ENCODE results near the gene LEKR1.

- TF ChIP-seq, protein P1, sequence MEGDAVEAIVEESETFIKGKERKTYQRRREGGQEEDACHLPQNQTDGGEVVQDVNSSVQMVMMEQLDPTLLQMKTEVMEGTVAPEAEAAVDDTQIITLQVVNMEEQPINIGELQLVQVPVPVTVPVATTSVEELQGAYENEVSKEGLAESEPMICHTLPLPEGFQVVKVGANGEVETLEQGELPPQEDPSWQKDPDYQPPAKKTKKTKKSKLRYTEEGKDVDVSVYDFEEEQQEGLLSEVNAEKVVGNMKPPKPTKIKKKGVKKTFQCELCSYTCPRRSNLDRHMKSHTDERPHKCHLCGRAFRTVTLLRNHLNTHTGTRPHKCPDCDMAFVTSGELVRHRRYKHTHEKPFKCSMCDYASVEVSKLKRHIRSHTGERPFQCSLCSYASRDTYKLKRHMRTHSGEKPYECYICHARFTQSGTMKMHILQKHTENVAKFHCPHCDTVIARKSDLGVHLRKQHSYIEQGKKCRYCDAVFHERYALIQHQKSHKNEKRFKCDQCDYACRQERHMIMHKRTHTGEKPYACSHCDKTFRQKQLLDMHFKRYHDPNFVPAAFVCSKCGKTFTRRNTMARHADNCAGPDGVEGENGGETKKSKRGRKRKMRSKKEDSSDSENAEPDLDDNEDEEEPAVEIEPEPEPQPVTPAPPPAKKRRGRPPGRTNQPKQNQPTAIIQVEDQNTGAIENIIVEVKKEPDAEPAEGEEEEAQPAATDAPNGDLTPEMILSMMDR (IDR thresholded peaks at IDR 0.05; ENCODE audit: borderline replicate concordance, extremely low read depth, low read length, poor library complexity, severe bottlenecking), result no peak
- TF ChIP-seq EZH2 (IDR thresholded peaks at IDR 0.05; ENCODE audit: borderline replicate concordance, low read depth, low read length, severe bottlenecking), result no peak
Observed at GRCh38 chr3:156920399-156920798, 94.2 kb downstream of the LEKR1 start.

All from DND-41 (cell line).